ENCODE measurements around the gene EVC.
A peak's percentile ranks its signal among the peaks of the same experiment; 100 is the strongest.

Gene EVC

GRCh38 chr4:5757536-5757935 is 46.5 kb downstream of the EVC start:
- no peak for DNase-seq

DNA sequence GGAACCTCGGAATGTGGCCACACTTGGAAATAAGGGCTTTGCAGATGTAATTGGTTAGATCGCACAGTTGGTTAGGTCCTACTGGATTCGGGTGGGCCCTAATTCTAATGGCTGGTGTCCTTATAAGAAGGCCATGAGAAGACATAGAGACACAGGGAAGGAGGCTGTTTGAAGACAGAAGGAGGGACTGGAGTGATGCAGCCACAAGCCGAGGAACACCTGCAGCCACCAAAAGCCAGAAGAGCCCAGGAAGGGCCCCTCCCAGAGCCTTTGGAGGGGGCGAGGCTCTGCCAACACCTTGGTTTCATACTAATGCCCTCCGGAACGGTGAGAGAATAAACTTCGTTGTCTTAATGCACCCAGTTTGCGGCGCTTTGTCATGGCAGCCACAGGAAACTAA is 47.0 kb downstream of the EVC start:
- no peak for DNase-seq

GRCh38 chr4:5758741-5759140 is 47.7 kb downstream of the EVC start:
- peak; percentile 37 for DNase-seq

GRCh38 chr4:5759236-5760075 is 48.5 kb downstream of the EVC start:
- DNase-seq, result no peak

DNA sequence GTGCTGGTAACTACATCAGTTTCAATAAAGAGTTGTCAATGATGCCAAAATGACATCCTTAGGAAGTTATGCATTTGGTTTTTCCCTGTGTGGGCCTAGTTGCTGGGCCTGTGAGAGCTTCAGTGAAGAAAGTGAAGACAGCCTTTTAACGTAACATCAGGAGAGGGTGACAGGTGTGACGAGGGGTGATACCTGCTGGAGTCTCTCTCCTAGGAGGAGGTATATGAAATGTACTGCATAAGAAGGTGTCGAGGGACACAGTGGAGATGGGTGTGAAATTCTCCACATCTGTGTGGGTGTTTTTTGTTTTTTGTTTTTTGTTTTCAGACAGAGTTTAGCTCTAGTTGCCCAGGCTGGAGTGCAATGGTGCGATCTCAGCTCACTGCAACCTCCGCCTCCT is 49.2 kb downstream of the EVC start:
- no peak for DNase-seq

DNA sequence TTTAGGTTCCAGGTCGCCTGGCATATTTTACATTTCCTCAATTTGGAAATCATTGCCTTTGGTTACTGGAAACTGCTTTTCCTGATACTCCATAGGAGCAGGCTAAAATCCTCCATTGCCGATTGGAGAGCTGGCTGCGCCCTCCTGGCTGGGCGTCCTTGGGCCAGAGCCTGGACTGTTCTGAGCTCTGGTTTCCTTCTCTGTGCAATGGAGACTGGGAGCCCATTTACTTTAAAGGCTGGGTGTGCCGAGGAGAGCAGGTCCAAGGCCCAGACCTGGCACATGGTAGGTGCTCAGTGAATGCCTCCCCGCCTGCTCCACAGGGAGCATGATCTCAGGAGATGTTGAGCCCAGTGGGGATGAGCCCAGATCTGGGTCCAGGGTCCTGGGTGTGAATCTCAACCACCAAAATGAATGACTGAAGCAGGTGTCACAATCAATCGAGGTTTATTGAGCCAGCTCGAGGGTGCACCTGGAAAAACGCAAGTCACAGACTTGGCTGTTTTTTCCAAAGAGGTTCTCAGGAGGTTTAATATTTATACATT is 50.0 kb downstream of the EVC start:
- no peak for DNase-seq

DNA sequence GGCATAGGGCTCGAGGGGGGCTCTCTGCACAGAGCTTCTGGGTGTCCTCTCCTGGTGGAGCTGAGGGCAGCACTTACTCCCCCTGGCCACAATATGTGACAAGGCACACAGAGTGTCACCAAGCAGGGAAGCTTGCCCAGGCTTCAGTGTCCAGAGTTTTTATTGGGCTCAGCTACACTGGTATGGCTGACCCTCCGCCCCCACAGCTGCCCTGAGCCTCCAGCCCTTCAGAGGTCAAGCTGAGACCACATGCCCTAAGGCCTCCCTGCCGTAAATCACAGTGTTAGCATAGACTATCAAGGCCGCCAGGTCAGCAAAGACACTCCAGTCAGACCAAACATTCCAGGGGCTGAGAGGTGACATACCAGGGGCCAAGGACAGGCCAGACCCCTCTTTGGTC is 59.0 kb downstream of the EVC start:
- no peak for DNase-seq

DNA sequence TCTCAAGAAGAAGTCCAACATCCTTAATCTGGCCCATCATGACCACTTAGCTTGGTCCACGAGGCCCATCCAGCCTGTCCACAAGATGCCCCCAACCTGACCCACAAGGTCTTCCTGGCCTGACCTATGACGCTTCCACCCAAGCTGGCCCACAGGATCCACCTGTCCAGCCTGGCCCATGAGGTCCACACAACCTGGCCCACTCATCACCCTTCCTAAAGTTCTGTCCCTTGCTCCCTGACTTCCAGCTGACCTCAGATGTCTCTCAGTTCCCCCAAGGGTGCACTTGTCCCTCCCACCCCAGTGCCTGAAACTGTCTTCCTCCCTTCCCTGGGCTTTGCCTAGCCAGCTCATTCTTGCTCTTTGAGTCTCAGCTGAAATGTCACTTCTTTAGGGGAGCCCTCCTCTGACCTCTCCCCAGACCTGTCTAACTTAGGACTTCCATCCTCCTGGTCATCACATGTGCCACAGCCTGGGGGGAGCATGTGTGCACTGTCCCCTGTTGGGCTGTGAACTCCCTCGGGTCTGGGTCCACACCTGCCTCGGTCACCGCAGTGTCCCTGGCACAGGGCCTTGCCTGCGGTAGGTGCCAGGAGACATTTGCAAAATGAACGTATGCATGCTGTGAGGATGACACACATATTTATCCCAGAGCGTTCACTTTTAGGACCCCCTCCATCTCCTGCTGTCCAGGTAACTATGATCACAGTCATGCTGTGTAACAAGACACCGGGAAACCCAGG is 61.7 kb downstream of the EVC start:
- no peak for DNase-seq

DNA sequence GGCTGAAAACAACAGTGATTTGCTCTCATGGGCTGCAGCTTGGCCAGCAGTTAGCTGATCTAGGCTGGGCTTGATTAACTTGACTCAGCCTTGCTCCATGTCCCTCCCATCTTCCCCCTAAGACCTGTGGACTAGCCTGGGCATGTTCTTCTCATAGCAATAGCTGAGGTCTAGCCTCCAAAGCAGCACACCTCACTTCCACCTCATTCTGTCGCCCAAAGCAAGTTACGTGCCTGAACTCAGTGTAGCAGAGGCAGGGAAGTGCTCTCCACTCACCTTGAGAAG is 62.2 kb downstream of the EVC start:
- DNase-seq, result no peak

- DNase-seq, result no peak
Observed at GRCh38 chr4:5774416-5775036, 63.5 kb downstream of the EVC start.

- no peak for DNase-seq
Observed at GRCh38 chr4:5776510-5776909, 65.5 kb downstream of the EVC start.

DNA sequence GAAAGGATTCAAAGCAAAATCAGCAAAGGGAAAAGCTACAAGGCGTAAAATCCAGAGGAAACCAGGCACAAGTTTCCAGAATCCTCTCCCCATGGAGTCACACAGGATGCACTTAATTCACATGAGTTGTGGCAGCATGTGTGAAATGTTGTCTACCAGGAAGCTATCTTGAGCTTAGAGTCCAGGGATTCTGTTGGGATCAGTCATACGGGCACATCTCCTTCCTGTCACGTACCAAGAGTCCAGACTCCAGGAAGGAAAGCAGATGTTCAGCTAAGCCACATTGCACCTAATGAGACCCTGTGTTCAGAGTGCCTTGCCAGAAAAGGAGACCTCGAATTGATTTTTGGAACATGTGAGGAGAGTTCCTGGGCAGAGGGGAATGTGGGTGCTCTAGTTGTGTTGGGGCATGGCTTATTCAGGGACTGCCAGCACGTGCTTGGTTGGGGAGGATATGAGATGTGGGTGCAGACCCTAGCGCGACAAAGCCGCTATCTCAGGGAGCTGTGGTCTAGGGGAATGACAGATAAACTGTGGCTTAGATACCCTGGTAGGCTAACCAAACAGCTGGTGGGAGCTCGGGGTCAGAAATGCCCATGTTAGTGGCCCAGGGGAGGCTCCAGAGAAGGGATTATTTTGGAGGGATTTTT is 70.0 kb downstream of the EVC start:
- no peak for DNase-seq

DNA sequence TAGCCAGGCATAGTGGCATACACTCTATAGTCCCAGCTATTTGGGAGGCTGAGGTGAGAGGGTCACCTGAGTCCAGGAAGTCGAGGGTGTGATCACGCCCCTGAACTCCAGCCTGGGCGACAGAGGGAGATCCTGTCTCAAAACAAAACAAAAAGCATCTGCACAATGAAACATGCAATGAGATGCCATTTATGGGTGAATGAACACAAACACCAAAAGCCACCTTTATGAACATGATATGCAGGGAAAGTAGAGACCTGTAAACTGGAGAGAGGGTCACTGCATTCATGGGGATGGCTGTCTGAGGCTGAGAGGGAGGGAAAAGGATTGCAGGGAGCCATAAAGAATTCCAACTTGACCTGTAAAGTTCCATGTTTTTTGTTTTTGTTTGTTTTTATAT is 70.7 kb downstream of the EVC start:
- no peak for DNase-seq

DNA sequence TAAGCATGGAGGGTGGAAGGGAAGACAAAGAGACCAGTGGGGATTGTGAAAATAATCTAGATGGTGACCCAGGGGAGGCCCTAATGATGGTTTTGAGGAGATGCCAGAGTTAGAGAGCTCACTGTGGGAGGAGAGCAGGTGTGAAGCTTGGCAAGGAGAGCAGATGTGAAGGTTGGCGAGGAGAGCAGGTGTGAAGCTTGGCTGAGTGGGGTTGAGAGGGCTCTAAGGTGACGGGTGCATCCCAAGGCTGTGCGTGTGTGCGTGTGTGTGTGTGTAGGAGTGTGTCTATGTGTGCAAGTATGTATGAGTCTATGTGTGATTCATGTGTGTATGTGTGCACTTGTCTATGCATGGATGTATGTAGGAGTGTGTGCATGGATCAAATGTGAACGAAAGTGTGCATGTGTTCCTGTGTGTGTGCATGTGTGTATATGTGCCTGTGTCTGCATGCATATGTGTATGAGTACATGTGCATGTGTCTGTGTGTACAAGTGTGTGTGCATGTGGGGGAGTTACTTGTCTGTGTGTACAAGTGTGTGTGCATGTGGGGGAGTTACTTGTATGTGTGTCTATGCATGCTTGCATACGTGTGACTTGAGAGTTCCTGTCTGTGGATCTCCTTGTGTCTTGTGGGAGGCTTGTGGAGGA is 72.0 kb downstream of the EVC start:
- no peak for DNase-seq

GRCh38 chr4:5783486-5783885 is 72.5 kb downstream of the EVC start:
- DNase-seq, result no peak

DNA sequence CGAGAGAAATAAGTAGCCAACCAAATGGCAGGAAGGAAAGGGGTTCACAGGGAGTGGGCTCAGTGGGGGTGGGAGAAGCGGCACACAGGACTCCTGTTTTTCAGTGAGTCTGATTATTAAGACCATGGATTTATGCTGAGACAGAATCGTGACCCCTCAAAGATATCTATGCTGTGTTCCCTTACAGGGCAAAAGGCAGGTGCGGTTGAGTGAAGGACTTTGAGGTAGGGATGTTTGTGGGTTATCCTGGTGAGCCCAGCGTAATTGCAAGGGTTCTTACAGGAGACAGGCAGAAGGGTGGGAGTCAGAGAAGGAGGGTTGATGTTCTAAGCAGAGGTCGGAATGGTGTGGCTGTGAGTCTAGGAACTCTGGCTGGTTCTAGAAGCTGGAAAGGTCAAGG is 73.0 kb downstream of the EVC start:
- no peak for DNase-seq

DNA sequence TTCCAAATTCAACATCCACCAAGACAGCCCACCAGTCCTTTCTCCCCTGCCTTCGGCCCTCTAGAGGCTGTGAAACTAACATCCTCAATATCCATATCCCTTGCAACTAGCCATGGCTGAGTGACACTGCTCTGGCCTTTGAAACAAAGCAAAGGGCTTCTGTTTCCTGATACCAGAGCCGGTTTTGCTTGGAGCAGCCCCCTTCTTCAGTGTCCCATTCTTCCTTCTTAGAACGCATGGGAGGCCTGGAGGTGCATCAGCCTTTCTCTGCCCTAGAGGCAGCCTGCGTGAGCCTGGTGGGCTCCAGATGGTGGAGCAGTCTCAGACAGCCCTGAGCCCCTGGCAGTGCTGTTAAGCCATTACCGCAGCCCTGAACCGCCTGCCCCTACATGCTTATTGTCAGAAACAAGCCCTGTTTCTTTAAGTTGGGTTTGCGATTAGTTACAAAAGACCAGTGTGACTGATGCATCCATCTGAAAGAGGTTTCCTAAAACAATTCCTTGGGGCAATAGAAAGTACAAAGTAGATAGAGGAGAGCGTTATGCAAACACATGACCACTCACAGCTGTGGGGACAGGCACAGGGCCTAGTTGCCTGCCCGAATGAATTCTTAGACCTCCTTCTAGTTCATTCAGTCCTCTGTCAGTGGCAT is 74.1 kb downstream of the EVC start:
- DNase-seq, result no peak

- no peak for DNase-seq
Observed at GRCh38 chr4:5785806-5786680, 75.0 kb downstream of the EVC start.

DNA sequence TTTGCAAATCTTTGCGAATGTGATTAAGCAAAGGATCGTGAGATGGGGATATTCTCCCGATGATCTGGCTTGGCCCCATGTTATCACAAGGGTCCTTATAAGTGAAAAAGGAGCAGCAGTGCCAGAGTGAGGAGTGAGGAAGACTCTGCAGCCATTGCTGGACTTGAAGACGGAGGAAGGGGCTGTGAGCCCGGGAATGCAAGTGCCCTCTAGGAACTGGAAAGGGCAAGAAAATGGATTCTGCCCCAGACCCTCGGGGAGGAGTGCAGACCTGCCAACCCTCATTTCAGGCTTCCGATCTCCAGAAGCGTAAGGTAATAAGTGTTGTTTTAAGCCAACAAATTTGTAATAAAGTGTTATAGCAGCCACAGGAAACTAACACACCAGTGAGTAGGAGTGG is 76.3 kb downstream of the EVC start:
- no peak for DNase-seq

DNA sequence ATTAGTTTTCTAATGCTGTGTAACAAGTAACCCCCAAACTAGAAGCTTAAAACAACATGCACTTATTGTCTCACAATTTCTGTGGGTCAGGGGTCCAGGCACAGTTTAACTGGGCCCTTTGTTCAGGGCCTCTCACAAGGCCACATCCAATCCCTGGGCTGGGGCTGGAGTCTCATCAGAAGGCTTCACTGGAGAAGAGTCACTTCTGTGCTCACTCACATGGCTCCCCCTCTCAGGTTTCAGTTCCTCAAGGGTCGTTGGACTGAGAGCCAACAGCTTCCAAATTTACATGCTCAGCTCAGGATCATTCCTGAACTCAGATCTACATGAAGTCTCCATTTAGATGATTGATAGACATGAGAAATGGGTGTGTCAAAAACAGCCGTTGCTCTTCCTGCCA is 77.1 kb downstream of the EVC start:
- DNase-seq, result no peak

- no peak for DNase-seq
Observed at GRCh38 chr4:5789141-5789540, 78.1 kb downstream of the EVC start.

DNA sequence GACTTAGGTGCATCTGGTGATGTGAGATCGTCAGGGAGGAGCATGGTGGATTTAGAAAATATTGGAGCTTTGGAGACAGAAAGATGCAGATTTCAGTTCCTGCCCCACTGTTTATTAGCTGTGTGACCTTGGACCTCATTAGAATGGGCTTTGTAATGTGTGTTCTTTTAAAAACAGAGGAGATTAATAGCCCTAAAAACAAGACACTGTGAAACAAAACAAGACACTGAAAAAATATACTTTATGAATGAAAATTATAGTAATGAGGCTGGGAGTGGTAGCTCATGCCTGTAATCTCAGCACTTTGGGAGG is 79.5 kb downstream of the EVC start:
- DNase-seq, result no peak

Data from stimulated activated CD4-positive, alpha-beta T cell treated with anti-CD3 and anti-CD28 coated beads, Interleukin-12 subunit alpha, Interleukin-12 subunit beta, amount 100 ng/mL, for 4 hours (primary cell).